Measurements from ENCODE around the gene ELOVL2. TPM values are rescaled to one million over a fixed set of nuclear protein-coding genes. Genes with fewer than 3 reads are reported as not detected.
"Not testable (repeated sequence)": the region's sequence is repeated elsewhere in the genome, so short reads cannot be mapped to it uniquely, and the experiment has no call there.

The ELOVL2 gene
- total RNA-seq, 2 experiments from 2014 or later, result not detected

GRCh38 chr6:11089695-11090094, 45.6 kb upstream of the ELOVL2 start:
- DNase-seq, result no peak
- H3K4me3 ChIP-seq (ENCODE audit: low read length), result no peak overlapping the region
- TF ChIP-seq CTCF (IDR thresholded peaks at IDR 0.05), result no peak
- no peaks in the 10 kb centered on the region for H3K36me3 ChIP-seq (ENCODE audit: insufficient read depth, low read length)
- POLR2A ChIA-PET, result no interaction called here
- peaks cover 13% of the 10 kb centered on the region for H3K36me3 Mint-ChIP-seq (ENCODE audit: low read depth)
- H3K27ac ChIP-seq (ENCODE audit: low read depth in 1 of 2, low read length in 2 of 2), result no peak overlapping the region
- peaks cover 7% of the 10 kb centered on the region for H3K4me1 ChIP-seq (ENCODE audit: insufficient read depth, low read length)
- H3K27me3 Mint-ChIP-seq, result no peaks in the 10 kb centered on the region
- no peaks in the 10 kb centered on the region for H3K9me3 ChIP-seq (ENCODE audit: control insufficient read depth in 1 of 2, insufficient read depth in 1 of 2, low read length in 2 of 2)
- CTCF ChIA-PET, result interaction anchor here (0.8 kb wide), 1 partner anchor 21 kb away, joined by 3 read pairs; no protein-coding TSS in a partner anchor
- H3K27me3 ChIP-seq (ENCODE audit: control insufficient read depth in 1 of 2, insufficient read depth in 2 of 2, low read length in 2 of 2), result no peaks in the 10 kb centered on the region
- H3K9me3 Mint-ChIP-seq, result no peaks in the 10 kb centered on the region
- H3K4me3 Mint-ChIP-seq, result no peak overlapping the region
- H3K4me1 Mint-ChIP-seq (ENCODE audit: low read depth), result peaks cover 12% of the 10 kb centered on the region
- H3K27ac Mint-ChIP-seq, result no peak overlapping the region
- no peak for ATAC-seq (ENCODE audit: poor library complexity)
- intact Hi-C loops (cut with DNase I, micrococcal nuclease), result loop anchor here (5.0 to 10.0 kb wide), 4 partner anchors 143 to 685 kb away; partner anchors contain the start of genes C6orf52 (in 1 of the 2), NEDD9 (in 1 of the 2), PAK1IP1 (in 1 of the 2) and TMEM14B (in 1 of the 2)

- H3K27me3 Mint-ChIP-seq; ATAC-seq (ENCODE audit: poor library complexity); H3K4me1 Mint-ChIP-seq (ENCODE audit: low read depth); H3K4me3 ChIP-seq (ENCODE audit: low read length); CTCF ChIA-PET; H3K9me3 Mint-ChIP-seq; H3K4me1 ChIP-seq (ENCODE audit: insufficient read depth, low read length); H3K27ac Mint-ChIP-seq; H3K9me3 ChIP-seq (ENCODE audit: control insufficient read depth in 1 of 2, insufficient read depth in 1 of 2, low read length in 2 of 2); H3K27ac ChIP-seq (ENCODE audit: low read depth in 1 of 2, low read length in 2 of 2); H3K4me3 Mint-ChIP-seq; H3K36me3 Mint-ChIP-seq (ENCODE audit: low read depth); intact Hi-C loops (cut with DNase I, micrococcal nuclease); H3K27me3 ChIP-seq (ENCODE audit: control insufficient read depth in 1 of 2, insufficient read depth in 2 of 2, low read length in 2 of 2); DNase-seq; H3K36me3 ChIP-seq (ENCODE audit: insufficient read depth, low read length): not testable (repeated sequence)
- POLR2A ChIA-PET, result interaction anchor here (0.5 kb wide), 1 partner anchor 564 kb away, joined by 3 read pairs; no protein-coding TSS in a partner anchor
Measured at GRCh38 chr6:11087141-11087812, 43.2 kb upstream of the ELOVL2 start.

GRCh38 chr6:11085758-11086435, 41.8 kb upstream of the ELOVL2 start:
- CTCF ChIA-PET, result no interaction called here

More at GRCh38 chr6:11085758-11086435, 41.8 kb upstream of the ELOVL2 start:
- H3K36me3 ChIP-seq (ENCODE audit: insufficient read depth, low read length), result no peaks in the 10 kb centered on the region
- H3K4me1 Mint-ChIP-seq (ENCODE audit: low read depth), result no peaks in the 10 kb centered on the region
- H3K27ac Mint-ChIP-seq, result no peak overlapping the region
- H3K27me3 Mint-ChIP-seq, result no peaks in the 10 kb centered on the region
- H3K4me3 Mint-ChIP-seq, result no peak overlapping the region
- POLR2A ChIA-PET, result no interaction called here
- no peak for ATAC-seq (ENCODE audit: poor library complexity)
- H3K36me3 Mint-ChIP-seq (ENCODE audit: low read depth), result no peaks in the 10 kb centered on the region
- no peaks in the 10 kb centered on the region for H3K4me1 ChIP-seq (ENCODE audit: insufficient read depth, low read length)
- no peak overlapping the region for H3K4me3 ChIP-seq (ENCODE audit: low read length)
- intact Hi-C loops (cut with DNase I, micrococcal nuclease), result no loop called here
- H3K9me3 Mint-ChIP-seq, result no peaks in the 10 kb centered on the region
- no peak overlapping the region for H3K27ac ChIP-seq (ENCODE audit: low read depth in 1 of 2, low read length in 2 of 2)
- no peak for TF ChIP-seq CTCF (IDR thresholded peaks at IDR 0.05)
- H3K27me3 ChIP-seq (ENCODE audit: control insufficient read depth in 1 of 2, insufficient read depth in 2 of 2, low read length in 2 of 2), result no peaks in the 10 kb centered on the region
- no peak for DNase-seq
- no peaks in the 10 kb centered on the region for H3K9me3 ChIP-seq (ENCODE audit: control insufficient read depth in 1 of 2, insufficient read depth in 1 of 2, low read length in 2 of 2)

Measured in CD4-positive, alpha-beta T cell (primary cell).